ENCODE results near the gene POC1B.

POC1B gene

GRCh38 chr12:89424389-89424788 is 101.5 kb downstream of the POC1B start:
- in situ Hi-C loops (cut with MboI; ENCODE audit: low sequenced_read_pairs), result no loop called here

GRCh38 chr12:89421092-89421835 is 104.6 kb downstream of the POC1B start:
- in situ Hi-C loops (cut with MboI; ENCODE audit: low sequenced_read_pairs), result no loop called here

GRCh38 chr12:89418228-89418910 is 107.5 kb downstream of the POC1B start:
- in situ Hi-C loops (cut with MboI; ENCODE audit: low sequenced_read_pairs), result no loop called here

- in situ Hi-C loops (cut with MboI; ENCODE audit: low sequenced_read_pairs), result no loop called here
These were observed 108.4 kb downstream of the POC1B start for GRCh38 chr12:89417246-89417977.

GRCh38 chr12:89416049-89416792 is 109.6 kb downstream of the POC1B start:
- in situ Hi-C loops (cut with MboI; ENCODE audit: low sequenced_read_pairs), result no loop called here

- in situ Hi-C loops (cut with MboI; ENCODE audit: low sequenced_read_pairs), result no loop called here
These were observed 111.0 kb downstream of the POC1B start for GRCh38 chr12:89414851-89415250.

GRCh38 chr12:89414322-89414721 is 111.5 kb downstream of the POC1B start:
- in situ Hi-C loops (cut with MboI; ENCODE audit: low sequenced_read_pairs), result no loop called here

- in situ Hi-C loops (cut with MboI; ENCODE audit: low sequenced_read_pairs), result no loop called here
These were observed 112.6 kb downstream of the POC1B start for GRCh38 chr12:89413234-89413633.

GRCh38 chr12:89412665-89413064 is 113.2 kb downstream of the POC1B start:
- in situ Hi-C loops (cut with MboI; ENCODE audit: low sequenced_read_pairs), result no loop called here

GRCh38 chr12:89411846-89412245 is 114.0 kb downstream of the POC1B start:
- in situ Hi-C loops (cut with MboI; ENCODE audit: low sequenced_read_pairs), result no loop called here

- in situ Hi-C loops (cut with MboI; ENCODE audit: low sequenced_read_pairs), result no loop called here
These were observed 114.6 kb downstream of the POC1B start for GRCh38 chr12:89411234-89411633.

GRCh38 chr12:89405626-89406345 is 120.1 kb downstream of the POC1B start:
- in situ Hi-C loops (cut with MboI; ENCODE audit: low sequenced_read_pairs), result no loop called here

GRCh38 chr12:89401433-89402058 is 124.3 kb downstream of the POC1B start:
- in situ Hi-C loops (cut with MboI; ENCODE audit: low sequenced_read_pairs), result no loop called here

- in situ Hi-C loops (cut with MboI; ENCODE audit: low sequenced_read_pairs), result no loop called here
These were observed 125.4 kb downstream of the POC1B start for GRCh38 chr12:89400415-89400814.

- in situ Hi-C loops (cut with MboI; ENCODE audit: low sequenced_read_pairs), result no loop called here
These were observed 130.1 kb downstream of the POC1B start for GRCh38 chr12:89395712-89396111.

GRCh38 chr12:89393551-89394121 is 132.2 kb downstream of the POC1B start:
- in situ Hi-C loops (cut with MboI; ENCODE audit: low sequenced_read_pairs), result no loop called here

GRCh38 chr12:89392391-89392790 is 133.5 kb downstream of the POC1B start:
- in situ Hi-C loops (cut with MboI; ENCODE audit: low sequenced_read_pairs), result no loop called here

- in situ Hi-C loops (cut with MboI; ENCODE audit: low sequenced_read_pairs), result no loop called here
These were observed 134.0 kb downstream of the POC1B start for GRCh38 chr12:89391726-89392336.
